ENCODE results near the gene TMPRSS2.
A peak's percentile ranks its signal among the peaks of the same experiment; 100 is the strongest.

Gene TMPRSS2

GRCh38 chr21:41547111-41547510 is 39.2 kb upstream of the TMPRSS2 start:
- Histone ChIP-seq H3K27ac (ENCODE audit: extremely low read depth, low read depth, low read length) (no peak overlapping the region), H3K36me3 (ENCODE audit: control insufficient read depth in 2 of 2, insufficient read depth in 1 of 2, low read length in 2 of 2) (no peaks in the 10 kb centered on the region), H3K9me3 (ENCODE audit: control insufficient read depth, insufficient read depth, low read depth, low read length) (no peaks in the 10 kb centered on the region), H3K4me3 (ENCODE audit: low read depth, low read length) (no peak overlapping the region), H3K4me1 (ENCODE audit: control insufficient read depth, insufficient read depth, low read length) (no peaks in the 10 kb centered on the region)
- POLR2A ChIA-PET: no interaction called here
- TF ChIP-seq ZNF791 (tag by site-specific recombination; IDR thresholded peaks at IDR 0.05) (no peak), PRDM2 (tag by site-specific recombination; IDR thresholded peaks at IDR 0.05; ENCODE audit: borderline replicate concordance) (no peak), ZNF558 (tag by site-specific recombination; IDR thresholded peaks at IDR 0.05) (no peak), ZNF211 (tag by site-specific recombination; IDR thresholded peaks at IDR 0.05; ENCODE audit: low read depth) (no peak), PRDM10 (tag by site-specific recombination; IDR thresholded peaks at IDR 0.05) (no peak), KLF8 (tag by site-specific recombination; IDR thresholded peaks at IDR 0.05) (no peak), ZNF416 (tag by site-specific recombination; IDR thresholded peaks at IDR 0.05) (no peak), ZNF146 (tag by site-specific recombination; IDR thresholded peaks at IDR 0.05) (no peak), ZFP3 (tag by site-specific recombination; IDR thresholded peaks at IDR 0.05; ENCODE audit: low read depth) (no peak), PBX3 (CRISPR knock-in tag; IDR thresholded peaks at IDR 0.05) (no peak)
- CTCF ChIA-PET: no interaction called here

- Histone ChIP-seq H3K4me3 (ENCODE audit: low read depth, low read length) (no peak overlapping the region), H3K4me1 (ENCODE audit: control insufficient read depth, insufficient read depth, low read length) (no peaks in the 10 kb centered on the region), H3K27ac (ENCODE audit: extremely low read depth, low read depth, low read length) (no peak overlapping the region), H3K9me3 (ENCODE audit: control insufficient read depth, insufficient read depth, low read depth, low read length) (no peaks in the 10 kb centered on the region), H3K36me3 (ENCODE audit: control insufficient read depth in 2 of 2, insufficient read depth in 1 of 2, low read length in 2 of 2) (no peaks in the 10 kb centered on the region)
- ChIA-PET CTCF (interaction anchor here (0.6 to 1.2 kb wide), 2 partner anchors 255 to 262 kb away, joined by 3 read pairs; no protein-coding TSS in a partner anchor), POLR2A (no interaction called here)
- TF ChIP-seq PRDM1 (tag by site-specific recombination; IDR thresholded peaks at IDR 0.05) (peak; percentile 94), ZBTB7A (tag by site-specific recombination; IDR thresholded peaks at IDR 0.05; ENCODE audit: low read depth) (no peak), ZNF433 (tag by site-specific recombination; IDR thresholded peaks at IDR 0.05; ENCODE audit: low read depth) (no peak), ZNF664 (tag by site-specific recombination; IDR thresholded peaks at IDR 0.05) (no peak), ZNF366 (tag by site-specific recombination; conservative IDR thresholded peaks at IDR 0.05) (peak; percentile 83)
Observed at GRCh38 chr21:41545500-41546359, 37.8 kb upstream of the TMPRSS2 start.

Data from HEK293 (cell line).